Measurements from ENCODE around the gene CD248.
A peak's percentile ranks its signal among the peaks of the same experiment; 100 is the strongest.

CD248 gene

GRCh38 chr11:66271816-66272215 lies 45.0 kb downstream of the CD248 start:
- TF ChIP-seq SIN3A (IDR thresholded peaks at IDR 0.05; ENCODE audit: borderline replicate concordance, insufficient read depth, low read length) (no peak), FOXP2 (optimal IDR thresholded peaks at IDR 0.05; ENCODE audit: borderline replicate concordance, extremely low read depth, extremely low read length, insufficient read depth) (no peak), TAF1 (IDR thresholded peaks at IDR 0.05; ENCODE audit: borderline replicate concordance, insufficient read depth, low read length) (no peak), REST (IDR thresholded peaks at IDR 0.05; ENCODE audit: insufficient read depth in 1 of 2, low read depth in 2 of 2, low read length in 2 of 2) (no peak), POLR2AphosphoS5 (IDR thresholded peaks at IDR 0.05; ENCODE audit: low read depth, low read length) (no peak)

GRCh38 chr11:66268952-66269905 lies 47.6 kb downstream of the CD248 start:
- TF ChIP-seq TAF1 (IDR thresholded peaks at IDR 0.05; ENCODE audit: borderline replicate concordance, insufficient read depth, low read length), result no peak
- TF ChIP-seq POLR2AphosphoS5 (IDR thresholded peaks at IDR 0.05; ENCODE audit: low read depth, low read length), result no peak
- no peak for TF ChIP-seq REST (IDR thresholded peaks at IDR 0.05; ENCODE audit: insufficient read depth in 1 of 2, low read depth in 2 of 2, low read length in 2 of 2)
- no peak for TF ChIP-seq SIN3A (IDR thresholded peaks at IDR 0.05; ENCODE audit: borderline replicate concordance, insufficient read depth, low read length)
- TF ChIP-seq FOXP2 (optimal IDR thresholded peaks at IDR 0.05; ENCODE audit: borderline replicate concordance, extremely low read depth, extremely low read length, insufficient read depth), result no peak

DNA sequence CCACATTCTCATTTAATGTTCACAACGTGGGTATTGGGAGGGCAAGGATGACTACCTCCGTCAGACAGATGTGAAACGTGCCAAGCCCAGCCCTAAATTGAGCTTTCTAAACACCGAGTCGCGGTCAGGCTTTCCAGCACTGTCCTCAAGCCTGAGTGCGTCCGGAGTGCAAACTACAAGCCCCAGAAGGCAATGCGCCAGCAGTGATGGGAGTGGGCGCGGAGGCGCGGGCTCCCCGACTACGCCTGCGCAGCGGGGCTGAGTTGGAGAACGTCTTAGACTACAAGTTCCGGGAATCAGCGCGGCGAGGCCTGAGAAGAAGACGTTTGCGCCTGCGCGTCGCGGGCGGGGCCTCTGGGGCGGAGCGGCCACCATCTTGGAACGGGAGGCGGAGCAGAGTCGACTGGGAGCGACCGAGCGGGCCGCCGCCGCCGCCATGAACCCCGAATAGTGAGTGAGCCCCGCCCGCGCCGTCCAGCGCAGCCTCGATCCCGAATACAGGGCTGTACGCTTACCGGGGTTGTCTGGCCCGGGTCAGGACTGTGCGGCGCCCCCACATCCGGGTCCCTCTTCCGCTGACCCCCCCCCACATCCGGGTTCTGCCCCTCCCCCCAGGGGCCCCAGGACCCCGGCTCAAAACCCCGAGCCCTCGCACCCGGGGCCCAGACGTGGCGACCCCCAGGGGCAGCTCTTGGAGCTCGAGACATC lies 48.4 kb downstream of the CD248 start, which contains the start of gene RAB1B:
Gene RAB1B, plus strand, starts transcription at position 396 of the 708 bp plus-strand sequence. Its CDS starts 41 bp downstream, at position 437.
- no peak for TF ChIP-seq REST (IDR thresholded peaks at IDR 0.05; ENCODE audit: insufficient read depth in 1 of 2, low read depth in 2 of 2, low read length in 2 of 2)
- TF ChIP-seq TAF1 (IDR thresholded peaks at IDR 0.05; ENCODE audit: borderline replicate concordance, insufficient read depth, low read length), result peak; percentile 45; the same call in 1 of the 2 replicates
- 0 out of 2 replicates have a peak, but pooled peaks have one; percentile 68 for TF ChIP-seq SIN3A (IDR thresholded peaks at IDR 0.05; ENCODE audit: borderline replicate concordance, insufficient read depth, low read length)
- peak; percentile 9 for TF ChIP-seq FOXP2 (optimal IDR thresholded peaks at IDR 0.05; ENCODE audit: borderline replicate concordance, extremely low read depth, extremely low read length, insufficient read depth)
- peak; percentile 57 for TF ChIP-seq POLR2AphosphoS5 (IDR thresholded peaks at IDR 0.05; ENCODE audit: low read depth, low read length)

DNA sequence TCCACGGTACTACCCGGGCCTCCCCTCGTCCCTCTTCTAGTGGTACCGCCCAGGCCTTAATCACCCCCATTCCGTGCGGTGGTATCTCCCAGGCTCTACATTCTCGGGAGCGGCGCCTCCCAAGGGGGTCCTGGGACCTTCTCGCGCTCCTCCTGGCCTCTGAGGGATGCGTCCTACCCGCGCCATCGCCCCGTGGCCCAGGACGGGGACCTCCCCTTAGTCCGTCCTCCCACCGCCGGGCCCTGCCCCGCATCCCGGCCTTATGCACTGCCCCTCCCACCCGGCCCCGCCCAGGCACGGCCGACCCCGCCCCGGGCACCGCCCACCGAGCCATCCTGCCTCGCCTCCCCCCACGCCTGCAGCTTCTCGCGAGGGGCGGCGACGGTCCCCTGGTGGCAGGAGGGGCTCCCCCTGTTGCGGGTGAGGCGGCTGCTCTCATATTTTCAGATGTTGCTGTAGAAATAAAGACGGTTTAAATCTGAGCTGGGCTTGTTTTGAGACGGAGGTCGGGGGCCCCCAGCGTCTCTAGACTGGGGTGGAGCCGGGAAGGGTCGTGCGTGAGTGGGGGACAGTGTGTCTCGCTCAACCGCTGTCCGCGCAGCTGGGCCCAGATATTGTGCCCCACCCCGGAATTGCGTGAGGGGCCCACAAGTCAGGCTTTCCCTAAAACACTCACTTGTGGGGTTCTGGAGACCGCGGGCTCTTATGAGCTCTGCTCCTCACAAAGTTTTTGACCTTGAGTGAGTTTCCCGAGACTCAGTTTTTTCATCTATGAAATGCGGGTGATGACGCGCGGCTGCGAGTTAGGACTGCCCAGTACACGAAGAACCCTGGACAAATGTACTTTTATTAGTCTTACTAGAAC lies 49.2 kb downstream of the CD248 start:
- TF ChIP-seq SIN3A (IDR thresholded peaks at IDR 0.05; ENCODE audit: borderline replicate concordance, insufficient read depth, low read length) (no peak), FOXP2 (optimal IDR thresholded peaks at IDR 0.05; ENCODE audit: borderline replicate concordance, extremely low read depth, extremely low read length, insufficient read depth) (no peak), POLR2AphosphoS5 (IDR thresholded peaks at IDR 0.05; ENCODE audit: low read depth, low read length) (peak; percentile 51; the same call in 1 of the 2 replicates), REST (IDR thresholded peaks at IDR 0.05; ENCODE audit: insufficient read depth in 1 of 2, low read depth in 2 of 2, low read length in 2 of 2) (0 out of 4 replicates have a peak, but pooled peaks of 1 of the 2 experiments have one; percentile 19), TAF1 (IDR thresholded peaks at IDR 0.05; ENCODE audit: borderline replicate concordance, insufficient read depth, low read length) (peak; percentile 57; the same call in 1 of the 2 replicates)

Data from PFSK-1 (cell line).